Measurements from ENCODE around the gene TIMP2. TPM values are rescaled to one million over a fixed set of nuclear protein-coding genes. Genes with fewer than 3 reads are reported as not detected.

The TIMP2 gene
- total and polyA plus RNA-seq, 2 experiments from 2014 or later: 10.6 to 22.5 TPM

DNA sequence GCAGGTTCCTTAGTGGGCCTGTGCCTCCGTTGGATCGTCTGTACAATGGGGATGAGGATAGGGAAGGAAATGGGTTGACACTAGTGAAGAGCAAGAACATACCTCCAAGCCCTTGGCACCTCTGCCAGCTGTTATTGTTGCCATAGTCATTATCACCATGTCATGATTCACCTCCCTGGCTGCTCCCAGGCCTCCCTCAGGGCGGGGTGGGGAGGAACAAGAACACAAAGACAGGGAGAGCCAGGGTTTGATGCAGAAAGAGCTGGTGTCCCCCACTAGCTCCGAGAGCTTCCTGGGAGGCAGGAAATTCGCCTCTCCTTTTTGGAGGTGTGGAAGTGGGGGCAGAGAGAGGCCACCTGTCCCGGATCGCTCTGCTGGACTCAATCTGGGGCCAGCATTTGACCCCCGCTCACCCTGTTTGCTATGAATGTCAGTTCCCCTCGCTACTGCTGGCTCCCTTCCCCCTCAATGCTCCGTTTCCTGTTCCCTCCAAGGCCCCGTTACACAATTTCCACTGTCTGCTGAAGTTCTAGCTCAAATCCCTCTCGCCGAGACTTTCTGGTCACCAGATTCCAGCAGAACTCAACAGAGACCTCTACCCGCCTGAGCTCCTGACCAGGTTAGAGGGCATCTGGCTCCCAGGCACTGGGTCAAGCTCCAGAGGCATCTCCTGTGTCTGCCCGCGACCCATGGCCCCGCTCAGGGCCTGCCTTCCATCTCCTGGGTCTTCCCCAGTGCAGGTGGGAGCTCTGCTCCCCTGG, 9.1 kb downstream of the TIMP2 start (continued):
- no peak for TF ChIP-seq JUNB (IDR thresholded peaks at IDR 0.05; ENCODE audit: unreplicated experiment)

- ATAC-seq (no peak), DNase-seq (ENCODE audit: low spot score) (no peak)
- Histone ChIP-seq H3K4me3 (no peak overlapping the region), H3K79me2 (replicated peaks; ENCODE audit: insufficient read depth) (peaks cover 43% of the 10 kb centered on the region), H3K4me1 (ENCODE audit: insufficient read depth) (peaks cover 6% of the 10 kb centered on the region), H3K9me2 (ENCODE audit: insufficient read depth) (no peaks in the 10 kb centered on the region), H4K20me1 (replicated peaks; ENCODE audit: insufficient read depth) (peaks cover 3% of the 10 kb centered on the region; the same call in 1 of the 2 replicates), H3F3A (replicated peaks; ENCODE audit: low read depth) (no peaks in the 10 kb centered on the region), H3K4me2 (no peak overlapping the region), H3K27me3 (ENCODE audit: insufficient read depth) (no peaks in the 10 kb centered on the region), H3K27ac (ENCODE audit: low read depth) (no peak overlapping the region), H3K36me3 (ENCODE audit: insufficient read depth) (no peaks in the 10 kb centered on the region), H2AFZ (no peak overlapping the region)
- no peaks in the 10 kb centered on the region for H3K36me3 Mint-ChIP-seq (ENCODE audit: low read depth)
- TF ChIP-seq ZNF331 (CRISPR knock-in tag; IDR thresholded peaks at IDR 0.05; ENCODE audit: low read depth): no peak
- TF ChIP-seq, protein P1, sequence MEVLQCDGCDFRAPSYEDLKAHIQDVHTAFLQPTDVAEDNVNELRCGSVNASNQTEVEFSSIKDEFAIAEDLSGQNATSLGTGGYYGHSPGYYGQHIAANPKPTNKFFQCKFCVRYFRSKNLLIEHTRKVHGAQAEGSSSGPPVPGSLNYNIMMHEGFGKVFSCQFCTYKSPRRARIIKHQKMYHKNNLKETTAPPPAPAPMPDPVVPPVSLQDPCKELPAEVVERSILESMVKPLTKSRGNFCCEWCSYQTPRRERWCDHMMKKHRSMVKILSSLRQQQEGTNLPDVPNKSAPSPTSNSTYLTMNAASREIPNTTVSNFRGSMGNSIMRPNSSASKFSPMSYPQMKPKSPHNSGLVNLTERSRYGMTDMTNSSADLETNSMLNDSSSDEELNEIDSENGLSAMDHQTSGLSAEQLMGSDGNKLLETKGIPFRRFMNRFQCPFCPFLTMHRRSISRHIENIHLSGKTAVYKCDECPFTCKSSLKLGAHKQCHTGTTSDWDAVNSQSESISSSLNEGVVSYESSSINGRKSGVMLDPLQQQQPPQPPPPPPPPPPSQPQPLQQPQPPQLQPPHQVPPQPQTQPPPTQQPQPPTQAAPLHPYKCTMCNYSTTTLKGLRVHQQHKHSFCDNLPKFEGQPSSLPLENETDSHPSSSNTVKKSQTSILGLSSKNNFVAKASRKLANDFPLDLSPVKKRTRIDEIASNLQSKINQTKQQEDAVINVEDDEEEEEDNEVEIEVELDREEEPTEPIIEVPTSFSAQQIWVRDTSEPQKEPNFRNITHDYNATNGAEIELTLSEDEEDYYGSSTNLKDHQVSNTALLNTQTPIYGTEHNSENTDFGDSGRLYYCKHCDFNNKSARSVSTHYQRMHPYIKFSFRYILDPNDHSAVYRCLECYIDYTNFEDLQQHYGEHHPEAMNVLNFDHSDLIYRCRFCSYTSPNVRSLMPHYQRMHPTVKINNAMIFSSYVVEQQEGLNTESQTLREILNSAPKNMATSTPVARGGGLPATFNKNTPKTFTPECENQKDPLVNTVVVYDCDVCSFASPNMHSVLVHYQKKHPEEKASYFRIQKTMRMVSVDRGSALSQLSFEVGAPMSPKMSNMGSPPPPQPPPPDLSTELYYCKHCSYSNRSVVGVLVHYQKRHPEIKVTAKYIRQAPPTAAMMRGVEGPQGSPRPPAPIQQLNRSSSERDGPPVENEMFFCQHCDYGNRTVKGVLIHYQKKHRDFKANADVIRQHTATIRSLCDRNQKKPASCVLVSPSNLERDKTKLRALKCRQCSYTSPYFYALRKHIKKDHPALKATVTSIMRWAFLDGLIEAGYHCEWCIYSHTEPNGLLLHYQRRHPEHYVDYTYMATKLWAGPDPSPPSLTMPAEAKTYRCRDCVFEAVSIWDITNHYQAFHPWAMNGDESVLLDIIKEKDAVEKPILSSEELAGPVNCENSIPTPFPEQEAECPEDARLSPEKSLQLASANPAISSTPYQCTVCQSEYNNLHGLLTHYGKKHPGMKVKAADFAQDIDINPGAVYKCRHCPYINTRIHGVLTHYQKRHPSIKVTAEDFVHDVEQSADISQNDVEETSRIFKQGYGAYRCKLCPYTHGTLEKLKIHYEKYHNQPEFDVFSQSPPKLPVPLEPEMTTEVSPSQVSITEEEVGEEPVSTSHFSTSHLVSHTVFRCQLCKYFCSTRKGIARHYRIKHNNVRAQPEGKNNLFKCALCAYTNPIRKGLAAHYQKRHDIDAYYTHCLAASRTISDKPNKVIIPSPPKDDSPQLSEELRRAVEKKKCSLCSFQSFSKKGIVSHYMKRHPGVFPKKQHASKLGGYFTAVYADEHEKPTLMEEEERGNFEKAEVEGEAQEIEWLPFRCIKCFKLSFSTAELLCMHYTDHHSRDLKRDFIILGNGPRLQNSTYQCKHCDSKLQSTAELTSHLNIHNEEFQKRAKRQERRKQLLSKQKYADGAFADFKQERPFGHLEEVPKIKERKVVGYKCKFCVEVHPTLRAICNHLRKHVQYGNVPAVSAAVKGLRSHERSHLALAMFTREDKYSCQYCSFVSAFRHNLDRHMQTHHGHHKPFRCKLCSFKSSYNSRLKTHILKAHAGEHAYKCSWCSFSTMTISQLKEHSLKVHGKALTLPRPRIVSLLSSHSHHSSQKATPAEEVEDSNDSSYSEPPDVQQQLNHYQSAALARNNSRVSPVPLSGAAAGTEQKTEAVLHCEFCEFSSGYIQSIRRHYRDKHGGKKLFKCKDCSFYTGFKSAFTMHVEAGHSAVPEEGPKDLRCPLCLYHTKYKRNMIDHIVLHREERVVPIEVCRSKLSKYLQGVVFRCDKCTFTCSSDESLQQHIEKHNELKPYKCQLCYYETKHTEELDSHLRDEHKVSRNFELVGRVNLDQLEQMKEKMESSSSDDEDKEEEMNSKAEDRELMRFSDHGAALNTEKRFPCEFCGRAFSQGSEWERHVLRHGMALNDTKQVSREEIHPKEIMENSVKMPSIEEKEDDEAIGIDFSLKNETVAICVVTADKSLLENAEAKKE (CRISPR knock-in tag; IDR thresholded peaks at IDR 0.05): no peak
- no peak for TF ChIP-seq ETS1 (IDR thresholded peaks at IDR 0.05)
- no peak for TF ChIP-seq CREB1 (CRISPR knock-in tag; IDR thresholded peaks at IDR 0.05; ENCODE audit: low read depth)
- TF ChIP-seq JUNB (IDR thresholded peaks at IDR 0.05; ENCODE audit: unreplicated experiment): no peak
- H3K4me3 Mint-ChIP-seq: no peak overlapping the region
- no peak overlapping the region; the same call in 1 of the 2 replicates for H3K27ac Mint-ChIP-seq
- H3K4me1 Mint-ChIP-seq: peaks cover 24% of the 10 kb centered on the region
- H3K27me3 Mint-ChIP-seq (ENCODE audit: insufficient read depth, low read depth, poor library complexity): peaks cover 10% of the 10 kb centered on the region
- no peaks in the 10 kb centered on the region for H3K9me3 Mint-ChIP-seq
Observed at GRCh38 chr17:78913115-78913514, 12.1 kb downstream of the TIMP2 start.

All from GM23338 (cell line).